Measurements from ENCODE around the gene GAPT. TPM values are rescaled to one million over a fixed set of nuclear protein-coding genes. Genes with fewer than 3 reads are reported as not detected.
A peak's percentile ranks its signal among the peaks of the same experiment; 100 is the strongest.

Gene GAPT
- total RNA-seq, 4 donors from 2014 or later, result 2.1 TPM; not detected in 3

- WGBS, 2 donors, result 37 to 44% methylated on average over 4 of the region's 4 CpGs
- H3K4me1 ChIP-seq, result peaks cover 0 to 50% (median 13%) of the 10 kb centered on the region in 4 donors
- no peak for DNase-seq (ENCODE audit: low spot score in 2 of 2)
- TF ChIP-seq POLR2A (IDR thresholded peaks at IDR 0.05) (no peak), EP300 (IDR thresholded peaks at IDR 0.05) (no peak)
- TF ChIP-seq, protein P1, sequence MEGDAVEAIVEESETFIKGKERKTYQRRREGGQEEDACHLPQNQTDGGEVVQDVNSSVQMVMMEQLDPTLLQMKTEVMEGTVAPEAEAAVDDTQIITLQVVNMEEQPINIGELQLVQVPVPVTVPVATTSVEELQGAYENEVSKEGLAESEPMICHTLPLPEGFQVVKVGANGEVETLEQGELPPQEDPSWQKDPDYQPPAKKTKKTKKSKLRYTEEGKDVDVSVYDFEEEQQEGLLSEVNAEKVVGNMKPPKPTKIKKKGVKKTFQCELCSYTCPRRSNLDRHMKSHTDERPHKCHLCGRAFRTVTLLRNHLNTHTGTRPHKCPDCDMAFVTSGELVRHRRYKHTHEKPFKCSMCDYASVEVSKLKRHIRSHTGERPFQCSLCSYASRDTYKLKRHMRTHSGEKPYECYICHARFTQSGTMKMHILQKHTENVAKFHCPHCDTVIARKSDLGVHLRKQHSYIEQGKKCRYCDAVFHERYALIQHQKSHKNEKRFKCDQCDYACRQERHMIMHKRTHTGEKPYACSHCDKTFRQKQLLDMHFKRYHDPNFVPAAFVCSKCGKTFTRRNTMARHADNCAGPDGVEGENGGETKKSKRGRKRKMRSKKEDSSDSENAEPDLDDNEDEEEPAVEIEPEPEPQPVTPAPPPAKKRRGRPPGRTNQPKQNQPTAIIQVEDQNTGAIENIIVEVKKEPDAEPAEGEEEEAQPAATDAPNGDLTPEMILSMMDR (IDR thresholded peaks at IDR 0.05), result no peak
- H3K27ac ChIP-seq, result peak overlapping the region in 3 of 4 donors; percentile 2 to 98 (median 98)
- H3K9me3 ChIP-seq, result no peaks in the 10 kb centered on the region
- no peaks in the 10 kb centered on the region for H3K27me3 ChIP-seq
- peaks cover 0 to 49% (median 7%) of the 10 kb centered on the region in 3 donors for H3K36me3 ChIP-seq
- H3K4me3 ChIP-seq, result peak overlapping the region in 3 of 4 donors; percentile 85 to 94 (median 89)
These were observed 34.2 kb upstream of the GAPT start for GRCh38 chr5:58457050-58457449.

GRCh38 chr5:58458141-58458742 lies 33.0 kb upstream of the GAPT start:
- TF ChIP-seq POLR2A (IDR thresholded peaks at IDR 0.05), result no peak
- no peak for TF ChIP-seq EP300 (IDR thresholded peaks at IDR 0.05)
- TF ChIP-seq, protein P1 (IDR thresholded peaks at IDR 0.05), result no peak
- WGBS, 2 donors, result 24 to 26% methylated on average over 7 of the region's 7 CpGs
- no peaks in the 10 kb centered on the region for H3K9me3 ChIP-seq
- peaks cover 0 to 54% (median 15%) of the 10 kb centered on the region in 4 donors for H3K4me1 ChIP-seq
- H3K27ac ChIP-seq, result peak overlapping the region; percentile 14 to 99 (median 98)
- H3K27me3 ChIP-seq, result no peaks in the 10 kb centered on the region
- H3K36me3 ChIP-seq, result peaks cover 0 to 38% (median 7%) of the 10 kb centered on the region in 3 donors
- DNase-seq (ENCODE audit: low spot score in 2 of 2), result no peak
- H3K4me3 ChIP-seq, result peak overlapping the region; percentile 85 to 94 (median 89)

GRCh38 chr5:58458743-58459145 lies 32.5 kb upstream of the GAPT start:
- H3K4me3 ChIP-seq, result peak overlapping the region; percentile 85 to 94 (median 89)
- TF ChIP-seq, protein P1 (IDR thresholded peaks at IDR 0.05), result no peak
- no peak for TF ChIP-seq EP300 (IDR thresholded peaks at IDR 0.05)
- TF ChIP-seq POLR2A (IDR thresholded peaks at IDR 0.05), result no peak
- DNase-seq (ENCODE audit: low spot score in 2 of 2), result no peak
- no peaks in the 10 kb centered on the region for H3K27me3 ChIP-seq
- H3K36me3 ChIP-seq, result peaks cover 0 to 33% (median 7%) of the 10 kb centered on the region in 3 donors
- 1 to 3% methylated on average over 9 of the region's 9 CpGs for WGBS, 2 donors
- peaks cover 0 to 54% (median 15%) of the 10 kb centered on the region in 4 donors for H3K4me1 ChIP-seq
- no peaks in the 10 kb centered on the region for H3K9me3 ChIP-seq
- peak overlapping the region; percentile 90 to 99 (median 98) for H3K27ac ChIP-seq

GRCh38 chr5:58459146-58460001 lies 31.9 kb upstream of the GAPT start:
- Histone ChIP-seq H3K36me3 (peaks cover 0 to 26% (median 7%) of the 10 kb centered on the region in 3 donors), H3K27me3 (no peaks in the 10 kb centered on the region), H3K4me1 (peaks cover 0 to 48% (median 15%) of the 10 kb centered on the region in 4 donors), H3K4me3 (peak overlapping the region; percentile 85 to 94 (median 89)), H3K27ac (peak overlapping the region; percentile 90 to 99 (median 98)), H3K9me3 (no peaks in the 10 kb centered on the region)
- 0% methylated on average over 19 to 41 of the region's 57 CpGs for WGBS, 2 donors
- peak; percentile 19 to 25 for DNase-seq (ENCODE audit: low spot score in 2 of 2)
- TF ChIP-seq, protein P1 (IDR thresholded peaks at IDR 0.05), result no peak
- TF ChIP-seq POLR2A (IDR thresholded peaks at IDR 0.05) (no peak), EP300 (IDR thresholded peaks at IDR 0.05) (no peak)

All from tibial nerve (tissue), 4 donors.